Measurements from ENCODE around the gene CPNE8.

CPNE8 gene

GRCh38 chr12:38905480-38906351, at the start of gene CPNE8:
CPNE8 (minus strand) TSS chr12:38905591; CDS start chr12:38905534, 57 bp downstream.
- DNase-seq: no peak

GRCh38 chr12:38954238-38954873, 49.0 kb upstream of the CPNE8 start:
- no peak for DNase-seq

- DNase-seq: no peak
Observed at GRCh38 chr12:38949363-38949762, 44.0 kb upstream of the CPNE8 start.

- DNase-seq: no peak
Observed at GRCh38 chr12:38934686-38935085, 29.3 kb upstream of the CPNE8 start.

DNA sequence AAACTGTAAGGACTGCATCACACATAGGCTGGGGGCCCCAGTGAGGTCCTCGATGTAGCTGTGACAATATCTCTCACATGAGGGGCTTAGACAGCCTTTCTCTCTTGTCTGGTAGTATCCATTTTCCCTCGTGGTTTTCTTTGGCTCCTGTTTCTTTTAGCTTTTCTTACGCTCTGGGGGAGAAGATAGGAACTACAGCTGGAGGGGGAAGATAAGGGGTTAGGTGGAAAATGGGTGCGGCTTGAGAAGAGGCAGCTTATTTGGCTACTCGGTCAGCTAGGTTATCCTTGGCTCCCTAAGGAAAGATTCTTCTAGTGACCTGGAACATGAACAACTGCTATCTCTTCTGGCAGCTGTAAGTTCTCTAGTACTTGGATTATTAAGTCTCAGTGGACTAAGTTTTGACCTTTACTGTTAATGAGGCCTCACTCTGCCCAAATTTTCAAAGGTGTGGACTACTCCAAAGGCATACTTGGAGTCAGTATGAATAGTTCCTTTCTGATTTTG, 28.7 kb upstream of the CPNE8 start:
- DNase-seq: no peak

- DNase-seq: no peak
Observed at GRCh38 chr12:38932320-38932719, 26.9 kb upstream of the CPNE8 start.

DNA sequence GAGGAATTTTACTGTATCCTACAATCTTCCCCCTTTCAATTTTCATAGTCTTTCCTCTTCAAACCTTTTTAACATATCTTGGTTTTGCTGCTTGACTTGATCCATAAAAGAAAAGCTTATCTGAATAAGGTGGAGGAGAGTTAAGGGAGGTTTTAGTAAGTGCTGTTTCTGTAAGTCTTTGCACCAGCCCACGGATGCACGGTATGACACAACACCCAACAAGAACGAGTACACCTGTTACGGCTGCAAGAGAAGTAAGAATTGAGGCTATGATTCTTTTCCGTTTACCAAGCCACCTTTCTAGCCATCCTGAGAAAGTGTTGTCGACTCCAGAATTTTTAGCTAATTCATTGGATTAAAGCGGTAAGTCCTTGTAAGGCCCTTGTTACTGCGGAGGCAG, 26.1 kb upstream of the CPNE8 start:
- no peak for DNase-seq

- no peak for DNase-seq
Observed at GRCh38 chr12:38930990-38931389, 25.6 kb upstream of the CPNE8 start.

DNA sequence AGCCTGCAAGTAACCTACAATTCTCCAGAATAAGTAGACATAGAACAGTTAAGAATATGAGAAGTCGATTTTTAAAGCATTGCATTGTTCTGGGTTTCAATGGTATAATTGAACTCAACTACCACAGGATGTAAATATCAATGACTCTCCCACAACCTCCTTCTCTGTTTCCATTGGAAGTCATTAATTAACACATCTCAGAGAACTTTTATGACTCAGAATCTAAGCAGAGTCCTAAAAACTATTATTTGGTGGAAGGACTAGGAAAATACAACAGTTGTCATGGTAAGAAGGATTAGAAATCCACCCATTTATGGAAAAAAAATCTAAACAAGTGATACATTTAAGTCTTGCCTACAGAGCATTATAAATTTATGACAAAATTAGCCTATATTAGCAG, 21.1 kb upstream of the CPNE8 start:
- no peak for DNase-seq

DNA sequence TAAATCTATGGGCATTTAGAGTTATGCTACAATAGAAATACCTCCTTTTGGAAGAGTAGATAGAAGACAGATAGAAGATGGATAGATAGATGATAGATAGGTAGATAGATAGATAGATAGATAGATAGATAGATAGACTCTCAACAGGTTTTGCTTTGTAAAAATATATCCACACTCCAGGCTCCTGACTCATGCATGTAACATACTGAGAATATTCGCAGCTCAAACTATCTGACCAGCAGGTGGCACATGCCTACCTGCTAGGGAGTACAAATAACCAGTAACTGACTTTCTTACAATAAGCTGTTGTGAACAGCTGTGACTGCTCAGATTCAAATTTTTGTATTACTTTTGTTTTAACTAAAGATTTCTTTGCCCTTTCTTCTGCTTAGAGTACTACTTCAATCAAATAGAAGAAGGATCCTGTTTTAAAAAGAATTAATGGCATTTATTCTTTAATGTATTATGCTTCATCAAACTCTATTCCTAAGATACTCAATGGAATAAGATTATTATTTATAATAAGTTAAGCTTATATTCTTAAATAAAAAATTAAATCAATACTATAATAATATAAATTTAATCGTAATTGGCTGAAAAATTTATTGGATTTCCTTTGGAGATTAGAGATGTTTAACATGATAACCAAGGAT, 15.8 kb upstream of the CPNE8 start:
- no peak for DNase-seq

GRCh38 chr12:38919191-38919590, 13.8 kb upstream of the CPNE8 start:
- DNase-seq: no peak

DNA sequence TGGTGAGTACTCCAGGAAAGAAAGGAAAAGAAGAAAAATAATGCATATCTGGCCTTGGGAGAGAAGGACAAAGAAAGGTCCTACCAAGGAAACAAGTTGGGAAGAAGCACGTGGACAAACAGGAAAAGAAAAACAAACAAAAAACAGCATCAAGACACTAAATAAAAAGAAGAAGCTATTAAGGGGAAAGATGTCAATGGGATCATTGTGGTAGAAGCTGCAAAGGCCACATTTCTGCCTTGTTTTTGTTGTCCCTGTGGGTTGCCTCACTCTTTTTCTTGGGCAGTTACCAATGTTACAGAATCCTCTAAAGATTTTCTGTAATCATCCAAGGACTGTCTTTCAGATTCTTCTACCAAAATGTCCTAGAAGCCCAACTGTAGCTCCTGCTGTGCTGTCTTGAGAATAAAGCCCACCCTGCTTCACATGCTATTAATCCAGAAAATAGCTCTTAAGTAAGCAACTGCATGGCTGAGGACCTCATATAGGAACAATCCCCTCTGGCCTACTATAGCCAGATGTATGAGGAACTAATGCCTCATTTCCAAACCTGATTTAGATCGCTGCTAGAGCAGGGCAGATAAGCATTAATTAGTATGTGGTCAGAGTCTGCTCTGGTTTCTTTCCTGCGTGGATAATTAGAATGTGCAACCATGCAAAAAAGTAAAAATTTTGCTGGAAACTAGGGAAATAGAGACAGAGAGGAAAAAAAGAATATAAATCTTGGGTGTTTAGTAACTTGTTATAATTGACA, 10.2 kb upstream of the CPNE8 start:
- no peak for DNase-seq

- no peak for DNase-seq
Observed at GRCh38 chr12:38912116-38912515, 6.7 kb upstream of the CPNE8 start.

- DNase-seq: no peak
Observed at GRCh38 chr12:38911611-38912010, 6.2 kb upstream of the CPNE8 start.

GRCh38 chr12:38907201-38907923, 2.0 kb upstream of the CPNE8 start:
- no peak for DNase-seq

- peak; percentile 25 for DNase-seq
Observed at GRCh38 chr12:38906482-38907200, 1.2 kb upstream of the CPNE8 start.

- DNase-seq: no peak
Observed at GRCh38 chr12:38904537-38905479, 583 bp downstream of the CPNE8 start.

DNA sequence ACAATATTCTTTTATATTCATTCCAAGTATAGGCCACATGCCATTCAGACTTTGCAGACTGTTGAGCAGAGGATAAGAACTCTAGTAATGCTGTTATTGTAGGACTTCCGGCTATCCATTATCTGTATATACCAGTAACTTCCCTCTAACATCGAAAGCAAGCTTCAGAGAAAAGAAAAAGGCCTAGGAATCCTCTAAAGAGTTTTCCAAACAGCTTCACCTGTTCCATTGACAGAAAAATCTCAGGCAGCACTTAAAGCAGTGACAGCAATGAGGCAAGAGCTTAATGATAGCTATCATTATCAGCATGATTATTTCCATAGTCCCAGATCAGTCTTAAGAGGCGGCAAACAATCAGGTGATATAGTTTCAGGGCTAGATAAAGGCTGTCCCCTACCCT, 1.8 kb downstream of the CPNE8 start:
- no peak for DNase-seq

DNA sequence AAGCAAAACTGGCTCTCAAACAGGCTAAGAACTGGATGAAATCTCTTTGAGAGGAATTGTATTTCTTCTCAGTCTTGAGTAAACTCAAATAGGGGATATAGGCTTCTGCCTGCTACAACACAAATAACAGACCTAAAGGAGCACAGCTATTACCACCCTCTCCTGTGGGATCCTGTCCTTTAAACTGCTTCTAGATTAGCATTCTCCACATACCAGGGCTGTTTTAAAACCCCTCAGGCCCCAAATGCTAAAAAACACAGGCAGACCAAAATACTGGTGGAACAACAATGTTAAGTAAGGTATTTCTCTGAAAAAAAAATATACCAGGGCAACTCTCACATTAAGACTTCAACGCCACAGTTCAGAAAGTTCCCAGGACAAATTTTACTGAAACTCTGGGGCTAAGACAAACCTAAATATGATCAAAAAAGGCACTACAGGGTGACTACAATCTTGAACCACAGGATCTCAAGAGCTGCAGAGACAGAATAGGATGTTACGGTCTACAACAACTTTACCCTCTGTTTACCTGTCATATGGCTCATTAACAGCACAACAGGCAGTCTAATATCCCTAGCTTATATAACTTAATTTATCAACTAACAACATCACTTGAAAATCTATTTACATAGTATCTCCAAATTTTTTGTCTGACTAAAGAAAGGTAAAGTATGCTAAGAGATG, 7.2 kb downstream of the CPNE8 start:
- no peak for DNase-seq

GRCh38 chr12:38895446-38895845, 9.9 kb downstream of the CPNE8 start:
- DNase-seq: no peak

All from NK-92 treated with Interleukin-12 subunit alpha and Interleukin-12 subunit beta, amount 100 ng/mL, for 24 hours (cell line).